Measurements from ENCODE around the gene RASAL2. TPM values are rescaled to one million over a fixed set of nuclear protein-coding genes. Genes with fewer than 3 reads are reported as not detected.

RASAL2 gene
- total and polyA plus RNA-seq, 4 donors: 1.9 to 37.3 (median 22.2) TPM

DNA sequence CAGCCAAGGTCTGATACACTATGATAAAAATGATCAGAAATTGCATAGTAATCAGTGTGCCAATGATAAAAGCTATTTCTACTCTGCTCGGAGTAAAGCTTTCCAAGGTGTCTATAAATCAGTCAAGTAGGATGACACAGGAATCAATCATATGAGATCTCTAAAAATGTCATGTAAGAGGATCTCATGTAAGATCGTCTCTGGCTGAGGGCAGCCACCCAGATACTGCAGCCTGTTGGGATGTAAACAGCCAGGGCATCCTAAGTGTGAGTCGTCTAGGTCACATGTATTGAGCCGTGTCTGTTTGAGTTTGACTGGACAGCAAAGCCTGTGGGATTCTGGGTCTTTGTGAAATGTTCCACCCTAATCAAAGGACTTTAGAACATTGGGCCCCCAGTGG lies 416.3 kb downstream of the RASAL2 start:
- no peaks in the 10 kb centered on the region for H3K4me1 ChIP-seq (ENCODE audit: control insufficient read depth in 1 of 2, insufficient read depth in 2 of 2, low read length in 2 of 2)
- H3K9me3 ChIP-seq (ENCODE audit: control insufficient read depth, low read length): no peaks in the 10 kb centered on the region
- no peaks in the 10 kb centered on the region for H3K27me3 ChIP-seq (ENCODE audit: control insufficient read depth in 1 of 2, insufficient read depth in 2 of 2, low read length in 1 of 2)
- no peak overlapping the region for H3K4me3 ChIP-seq (ENCODE audit: low read length in 2 of 2)
- DNase-seq (no peak), ATAC-seq (ENCODE audit: low FRiP score) (no peak)
- intact Hi-C loops (cut with DNase I): no loop called here
- no peaks in the 10 kb centered on the region for H3K36me3 ChIP-seq (ENCODE audit: control insufficient read depth in 1 of 2, insufficient read depth in 2 of 2, low read length in 1 of 2)
- H3K27ac ChIP-seq (ENCODE audit: low read depth in 1 of 2, low read length in 2 of 2): no peak overlapping the region
- WGBS, 2 donors: 92 to 95% methylated on average over 4 of the region's 4 CpGs

DNA sequence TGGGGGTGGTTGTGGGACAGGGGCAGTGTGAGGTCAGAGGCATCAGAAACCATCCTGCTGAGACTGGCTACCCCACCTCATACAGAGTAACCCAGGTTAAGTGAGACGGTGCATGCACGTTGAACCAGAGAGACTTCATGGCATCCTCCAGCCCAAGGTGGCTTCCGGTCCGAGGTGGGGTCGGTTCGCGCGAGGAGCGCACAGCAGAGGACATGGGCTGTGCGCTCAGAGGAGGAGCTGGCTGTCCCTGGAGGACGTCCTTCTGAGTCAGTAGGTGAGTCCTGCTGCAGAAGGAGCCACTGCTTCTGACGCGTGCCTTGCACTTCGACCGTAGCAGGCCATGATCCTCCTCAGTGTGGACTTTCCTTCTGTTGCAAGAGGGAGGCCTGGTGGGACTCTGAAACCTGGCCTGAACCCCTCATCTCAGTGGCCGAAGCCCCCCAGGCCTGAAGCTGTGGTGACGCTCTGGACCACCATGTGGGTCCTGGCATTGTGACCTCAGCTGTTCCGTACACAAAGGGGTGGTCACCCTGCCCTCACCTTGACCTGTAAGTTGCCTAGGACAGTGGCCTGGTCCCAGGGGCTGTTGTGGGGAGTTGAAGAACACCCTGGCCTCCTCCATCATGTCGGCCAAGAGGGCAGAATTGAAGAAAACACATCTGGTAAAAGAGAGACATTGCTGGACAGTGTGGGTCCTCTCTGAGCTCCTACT lies 418.8 kb downstream of the RASAL2 start, which contains the start of gene TEX35:
TEX35 (plus strand) TSS at position 544 of the 712 bp plus-strand sequence; CDS start at position 624, 80 bp downstream.
- no peaks in the 10 kb centered on the region for H3K36me3 ChIP-seq (ENCODE audit: control insufficient read depth in 1 of 2, insufficient read depth in 2 of 2, low read length in 1 of 2)
- H3K4me3 ChIP-seq (ENCODE audit: low read length in 2 of 2): no peak within 1 kb of the TSS
- 96 to 98% methylated on average over 19 of the region's 19 CpGs for WGBS, 2 donors
- DNase-seq (peak in 1 of 2 donors; percentile 65), ATAC-seq (ENCODE audit: low FRiP score) (no peak)
- no peak within 1 kb of the TSS for H3K27ac ChIP-seq (ENCODE audit: low read depth in 1 of 2, low read length in 2 of 2)
- no peaks in the 10 kb centered on the region for H3K4me1 ChIP-seq (ENCODE audit: control insufficient read depth in 1 of 2, insufficient read depth in 2 of 2, low read length in 2 of 2)
- no peaks in the 10 kb centered on the region for H3K9me3 ChIP-seq (ENCODE audit: control insufficient read depth, low read length)
- H3K27me3 ChIP-seq (ENCODE audit: control insufficient read depth in 1 of 2, insufficient read depth in 2 of 2, low read length in 1 of 2): no peaks in the 10 kb centered on the region
- intact Hi-C loops (cut with DNase I): no loop called here

DNA sequence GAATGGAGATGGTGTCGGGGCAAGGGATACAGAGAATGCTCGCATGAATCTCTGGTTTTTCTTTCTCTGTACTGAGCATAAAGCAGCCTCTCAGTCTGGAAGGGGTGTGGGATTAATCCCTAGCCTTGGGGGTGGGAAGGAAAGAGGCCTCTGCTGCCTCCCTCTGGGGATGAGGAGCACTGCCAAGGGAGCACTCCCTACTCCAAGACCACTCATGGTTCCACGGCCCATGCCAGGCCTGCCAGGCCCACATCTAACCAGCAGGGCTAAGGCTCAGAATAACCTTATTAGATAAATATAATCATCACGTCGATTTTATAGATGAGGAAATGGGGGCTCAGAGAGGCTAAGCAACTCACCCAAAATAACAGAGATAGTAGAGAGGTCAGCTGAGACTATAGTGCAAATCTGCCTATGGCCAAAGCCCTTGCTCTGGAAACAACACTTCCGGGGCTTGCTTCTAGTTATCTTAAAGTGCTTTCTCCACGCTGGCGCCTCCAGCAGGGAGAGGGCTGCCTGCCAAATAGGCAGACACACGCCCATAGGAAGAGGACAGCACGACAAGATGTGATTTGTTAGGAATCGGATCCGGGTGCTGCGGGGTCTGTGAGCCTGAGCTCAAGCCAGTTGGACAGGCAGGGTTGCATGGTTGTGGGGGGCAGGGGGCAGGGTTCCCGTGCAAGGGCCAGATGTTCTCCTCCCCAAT lies 419.5 kb downstream of the RASAL2 start:
- DNase-seq (peak in 1 of 2 donors; percentile 64), ATAC-seq (ENCODE audit: low FRiP score) (peak; percentile 49)
- intact Hi-C loops (cut with DNase I): no loop called here

DNA sequence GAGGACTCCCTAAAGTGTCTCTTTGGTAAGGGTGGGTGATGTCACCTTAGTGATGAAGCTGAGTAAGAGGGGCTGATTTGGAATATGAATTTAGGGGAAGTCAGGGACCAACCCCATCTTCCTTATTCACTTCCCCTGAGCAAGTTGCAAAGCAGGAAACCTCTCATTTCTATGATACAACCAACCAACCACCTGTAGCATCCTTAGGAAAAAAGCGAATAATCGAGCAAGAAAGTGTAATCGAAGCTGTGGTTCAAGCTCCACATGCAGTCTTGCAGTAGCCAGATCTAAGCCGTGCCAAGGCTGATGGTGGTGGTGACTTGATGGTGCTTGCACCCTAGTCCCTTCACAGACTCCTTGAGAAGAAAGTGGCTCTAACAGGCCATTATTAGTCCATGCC lies 422.2 kb downstream of the RASAL2 start:
- no peak for ATAC-seq (ENCODE audit: low FRiP score)
- no peak overlapping the region for H3K4me3 ChIP-seq (ENCODE audit: low read length in 2 of 2)
- intact Hi-C loops (cut with DNase I): no loop called here

More for the DNA sequence above, 419.5 kb downstream of the RASAL2 start:
- 48 to 49% methylated on average over 14 of the region's 14 CpGs for WGBS, 2 donors
- Histone ChIP-seq H3K27ac (ENCODE audit: low read depth in 1 of 2, low read length in 2 of 2) (no peak overlapping the region), H3K36me3 (ENCODE audit: control insufficient read depth in 1 of 2, insufficient read depth in 2 of 2, low read length in 1 of 2) (no peaks in the 10 kb centered on the region), H3K9me3 (ENCODE audit: control insufficient read depth, low read length) (no peaks in the 10 kb centered on the region), H3K4me1 (ENCODE audit: control insufficient read depth in 1 of 2, insufficient read depth in 2 of 2, low read length in 2 of 2) (no peaks in the 10 kb centered on the region), H3K27me3 (ENCODE audit: control insufficient read depth in 1 of 2, insufficient read depth in 2 of 2, low read length in 1 of 2) (no peaks in the 10 kb centered on the region), H3K4me3 (ENCODE audit: low read length in 2 of 2) (no peak overlapping the region)

DNA sequence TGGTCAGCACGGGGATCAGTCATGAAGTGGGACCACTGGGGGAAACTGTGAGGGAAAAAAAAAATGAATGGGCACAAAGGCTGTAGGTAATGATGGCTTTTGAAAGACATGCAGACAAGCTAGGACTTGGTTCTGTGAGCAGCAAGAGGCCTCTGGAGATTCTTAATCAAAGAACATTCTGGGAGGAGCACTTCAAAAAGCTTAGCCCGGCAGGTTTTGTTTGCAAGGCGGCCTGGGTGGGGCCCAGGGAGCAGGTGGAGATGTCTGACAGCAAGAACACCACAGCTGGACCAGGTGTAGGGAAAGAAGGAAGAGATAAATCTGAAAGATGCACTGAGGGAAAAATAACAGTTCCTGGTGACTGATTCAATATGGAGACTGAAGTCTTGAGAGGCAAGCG lies 425.0 kb downstream of the RASAL2 start:
- DNase-seq: no peak

More for the DNA sequence above, 422.2 kb downstream of the RASAL2 start:
- no peaks in the 10 kb centered on the region for H3K27me3 ChIP-seq (ENCODE audit: control insufficient read depth in 1 of 2, insufficient read depth in 2 of 2, low read length in 1 of 2)
- H3K27ac ChIP-seq (ENCODE audit: low read depth in 1 of 2, low read length in 2 of 2): no peak overlapping the region
- H3K36me3 ChIP-seq (ENCODE audit: control insufficient read depth in 1 of 2, insufficient read depth in 2 of 2, low read length in 1 of 2): no peaks in the 10 kb centered on the region
- WGBS, 2 donors: 98 to 99% methylated on average over 4 of the region's 4 CpGs
- H3K4me1 ChIP-seq (ENCODE audit: control insufficient read depth in 1 of 2, insufficient read depth in 2 of 2, low read length in 2 of 2): no peaks in the 10 kb centered on the region
- H3K9me3 ChIP-seq (ENCODE audit: control insufficient read depth, low read length): no peaks in the 10 kb centered on the region
- DNase-seq: no peak

DNA sequence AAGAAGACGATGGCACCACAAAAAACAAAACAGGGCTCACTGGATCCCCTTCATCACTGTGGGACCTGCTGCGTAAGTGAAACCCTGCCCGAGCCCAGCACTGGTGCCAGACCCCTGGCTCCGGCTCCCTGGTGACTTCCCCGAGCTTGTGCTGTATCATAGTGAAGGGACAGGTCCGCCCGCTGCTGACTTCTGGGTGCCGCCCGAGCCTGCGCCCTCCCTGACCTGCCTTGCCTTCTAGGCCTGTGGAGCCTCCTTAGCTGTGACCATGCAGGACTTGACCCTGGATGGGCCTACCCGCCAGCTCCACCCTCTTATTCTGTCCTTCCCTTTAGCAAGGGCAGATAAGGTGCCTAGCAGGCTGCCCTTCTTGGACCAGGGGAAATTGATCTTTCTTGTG lies 426.9 kb downstream of the RASAL2 start:
- Histone ChIP-seq H3K4me3 (ENCODE audit: low read length in 2 of 2) (no peak overlapping the region), H3K36me3 (ENCODE audit: control insufficient read depth in 1 of 2, insufficient read depth in 2 of 2, low read length in 1 of 2) (no peaks in the 10 kb centered on the region), H3K4me1 (ENCODE audit: control insufficient read depth in 1 of 2, insufficient read depth in 2 of 2, low read length in 2 of 2) (no peaks in the 10 kb centered on the region), H3K27ac (ENCODE audit: low read depth in 1 of 2, low read length in 2 of 2) (no peak overlapping the region), H3K27me3 (ENCODE audit: control insufficient read depth in 1 of 2, insufficient read depth in 2 of 2, low read length in 1 of 2) (no peaks in the 10 kb centered on the region), H3K9me3 (ENCODE audit: control insufficient read depth, low read length) (no peaks in the 10 kb centered on the region)
- ATAC-seq (ENCODE audit: low FRiP score) (no peak), DNase-seq (peak in 1 of 2 donors; percentile 72)
- intact Hi-C loops (cut with DNase I): no loop called here
- 94 to 96% methylated on average over 10 to 11 of the region's 11 CpGs for WGBS, 2 donors

More for the DNA sequence above, 425.0 kb downstream of the RASAL2 start:
- ATAC-seq (ENCODE audit: low FRiP score): no peak
- Histone ChIP-seq H3K4me3 (ENCODE audit: low read length in 2 of 2) (no peak overlapping the region), H3K36me3 (ENCODE audit: control insufficient read depth in 1 of 2, insufficient read depth in 2 of 2, low read length in 1 of 2) (no peaks in the 10 kb centered on the region), H3K4me1 (ENCODE audit: control insufficient read depth in 1 of 2, insufficient read depth in 2 of 2, low read length in 2 of 2) (no peaks in the 10 kb centered on the region), H3K27me3 (ENCODE audit: control insufficient read depth in 1 of 2, insufficient read depth in 2 of 2, low read length in 1 of 2) (no peaks in the 10 kb centered on the region), H3K27ac (ENCODE audit: low read depth in 1 of 2, low read length in 2 of 2) (no peak overlapping the region), H3K9me3 (ENCODE audit: control insufficient read depth, low read length) (no peaks in the 10 kb centered on the region)
- intact Hi-C loops (cut with DNase I): no loop called here
- WGBS, 2 donors: 79 to 80% methylated on average over 4 of the region's 4 CpGs

DNA sequence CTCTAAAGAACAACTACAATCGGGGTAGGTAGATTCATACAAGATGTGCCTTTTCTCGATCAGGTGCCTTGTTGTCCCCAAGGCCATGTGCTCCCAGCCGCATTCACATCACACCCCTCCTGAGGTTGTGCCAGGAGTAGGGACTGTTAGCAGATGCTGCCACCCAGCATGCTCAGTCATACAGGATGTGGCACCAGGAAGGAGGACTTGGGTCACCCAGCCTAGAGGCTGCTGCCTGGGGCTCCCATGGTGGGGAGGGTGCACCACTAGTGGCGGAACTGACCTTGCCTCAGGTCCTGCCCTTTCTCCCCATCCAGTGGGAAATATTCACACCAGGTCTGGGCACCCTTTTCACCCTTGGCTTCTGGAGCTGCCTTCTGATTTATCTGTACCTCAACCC lies 427.3 kb downstream of the RASAL2 start:
- no peaks in the 10 kb centered on the region for H3K36me3 ChIP-seq (ENCODE audit: control insufficient read depth in 1 of 2, insufficient read depth in 2 of 2, low read length in 1 of 2)
- no peaks in the 10 kb centered on the region for H3K4me1 ChIP-seq (ENCODE audit: control insufficient read depth in 1 of 2, insufficient read depth in 2 of 2, low read length in 2 of 2)
- intact Hi-C loops (cut with DNase I): no loop called here
- H3K4me3 ChIP-seq (ENCODE audit: low read length in 2 of 2): no peak overlapping the region
- no peak overlapping the region for H3K27ac ChIP-seq (ENCODE audit: low read depth in 1 of 2, low read length in 2 of 2)
- no peaks in the 10 kb centered on the region for H3K9me3 ChIP-seq (ENCODE audit: control insufficient read depth, low read length)
- no peaks in the 10 kb centered on the region for H3K27me3 ChIP-seq (ENCODE audit: control insufficient read depth in 1 of 2, insufficient read depth in 2 of 2, low read length in 1 of 2)
- ATAC-seq (ENCODE audit: low FRiP score) (peak; percentile 33), DNase-seq (peak in 1 of 2 donors; percentile 68)
- WGBS, 2 donors: 92 to 96% methylated on average over 4 of the region's 4 CpGs

DNA sequence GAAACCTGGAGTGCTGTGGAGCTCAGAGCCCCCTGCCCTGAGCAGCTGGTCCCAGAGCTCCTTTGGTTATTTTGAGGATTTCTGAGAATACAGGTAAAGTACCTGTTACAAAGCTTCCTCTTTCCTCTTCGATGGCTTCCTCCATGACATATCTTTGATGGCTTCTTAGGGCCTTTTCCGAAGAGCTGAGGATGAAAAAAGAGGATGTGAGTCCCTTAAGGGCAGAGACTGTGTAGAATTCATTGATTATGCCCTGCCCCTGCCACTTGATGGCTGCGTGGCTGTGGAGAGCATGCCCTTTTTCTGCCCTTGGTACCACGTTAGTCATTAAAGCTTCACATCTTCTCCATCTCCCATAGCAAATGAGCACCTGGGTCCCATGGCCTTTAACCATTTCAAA lies 433.2 kb downstream of the RASAL2 start:
- intact Hi-C loops (cut with DNase I): no loop called here
- WGBS, 2 donors: 92% methylated on average over 4 of the region's 4 CpGs
- H3K9me3 ChIP-seq (ENCODE audit: control insufficient read depth, low read length): no peaks in the 10 kb centered on the region
- H3K27ac ChIP-seq (ENCODE audit: low read depth in 1 of 2, low read length in 2 of 2): no peak overlapping the region
- H3K27me3 ChIP-seq (ENCODE audit: control insufficient read depth in 1 of 2, insufficient read depth in 2 of 2, low read length in 1 of 2): no peaks in the 10 kb centered on the region
- H3K36me3 ChIP-seq (ENCODE audit: control insufficient read depth in 1 of 2, insufficient read depth in 2 of 2, low read length in 1 of 2): no peaks in the 10 kb centered on the region
- no peak for ATAC-seq (ENCODE audit: low FRiP score)
- H3K4me1 ChIP-seq (ENCODE audit: control insufficient read depth in 1 of 2, insufficient read depth in 2 of 2, low read length in 2 of 2): no peaks in the 10 kb centered on the region
- H3K4me3 ChIP-seq (ENCODE audit: low read length in 2 of 2): no peak overlapping the region
- no peak for DNase-seq
